GM19467 (cell line): ENCODE measurements around the gene IMMP1L.

Source experiments
- ATAC-seq: cut with Tn5 transposase; IDR thresholded peaks from one replicate; pipeline ENCODE4 v1.9.1; 2021; ENCODE audit warnings: mild to moderate bottlenecking, moderate library complexity; ENCODE audit not compliant: unreplicated experiment

IMMP1L gene

GRCh38 chr11:31404614-31405013 lies 104.8 kb downstream of the IMMP1L start:
- no peak for ATAC-seq

- ATAC-seq = no peak
Measured at GRCh38 chr11:31397239-31397834, 112.1 kb downstream of the IMMP1L start.

- ATAC-seq = no peak
Measured at GRCh38 chr11:31387379-31387778, 122.0 kb downstream of the IMMP1L start.

- no peak for ATAC-seq
Measured at GRCh38 chr11:31383116-31383515, 126.3 kb downstream of the IMMP1L start.
